Right cardiac atrium (tissue), 5 donors: ENCODE measurements around the gene HOXB1. TPM values are rescaled to one million over a fixed set of nuclear protein-coding genes. Genes with fewer than 3 reads are reported as not detected.
A peak's percentile ranks its signal among the peaks of the same experiment; 100 is the strongest.

ENCODE experiments used
- ATAC-seq, 2 donors: fragments of 200-7000 bp; cut with Tn5 transposase; one replicate each; pipeline versions ENCODE4 v1.8.0 to v1.9.1; 2020; ENCODE audit warnings: moderate library complexity in 2 of 2, mild to moderate bottlenecking in 1 of 2
- DNase-seq, 3 donors: peaks; one replicate each; pipeline ENCODE4 v3.0.0-alpha.2; 2020
- H3K27ac ChIP-seq: one replicate; pipeline ENCODE4 v1.5.1; 2013; ENCODE audit warnings: mild to moderate bottlenecking, low read length, control low read depth, moderate library complexity
- H3K27me3 ChIP-seq: one replicate; pipeline ENCODE4 v1.6.1; 2013; ENCODE audit not compliant: control insufficient read depth, insufficient read depth
- H3K4me1 ChIP-seq: one replicate; pipeline ENCODE4 v1.6.1; 2013; ENCODE audit warnings: low read length; ENCODE audit not compliant: control insufficient read depth, insufficient read depth
- H3K4me3 ChIP-seq: one replicate; pipeline ENCODE4 v1.5.1; 2013; ENCODE audit warnings: low read length, control low read depth
- H3K9me3 ChIP-seq: one replicate; pipeline ENCODE4 v1.6.1; 2013; ENCODE audit warnings: low read length; ENCODE audit not compliant: control insufficient read depth
- WGBS: extraction: QIAGEN DNeasy Blood & Tissue Kit; methylation state at CpG from one replicate; pipeline ENCODE4 v1.1.7; 2013; 5-methylcytosine and 5-hydroxymethylcytosine counted together
- intact Hi-C, 4 donors: fragments of 100-400 bp; cut with DNase I; formaldehyde crosslinking; loops; one replicate each; pipeline versions ENCODE4 v1.11.0 to v1.14.0; 2022 to 2023
- polyA plus RNA-seq: library from polyadenylated mRNA; stranded (reverse); fragments of 200-250 nt; gene quantifications from one replicate; pipeline ENCODE4 v1.2.3, GENCODE V29; 2013
- total RNA-seq, 4 donors: library from RNA; stranded (reverse); fragmentation: NEBNext Ultra II Directional; extraction: Animal tissue kit (Norgen Biotek cat#: 25700); gene quantifications; one replicate each; pipeline ENCODE4 v1.2.1, GENCODE V29; 2021
- donor health status: healthy with polysubstance abuse.
- donor health status: DM: no; HTN: yes; CAD: no.
- donor health status: DM: no; HTN: no; CAD: no.
- donor health status: DM: no; HTN: yes; CAD: no; lungs with severe emphysema.
- donor health status: DM: yes; HTN: yes; CAD: no.

HOXB1 gene
- total and polyA plus RNA-seq, 5 donors = not detected

DNA sequence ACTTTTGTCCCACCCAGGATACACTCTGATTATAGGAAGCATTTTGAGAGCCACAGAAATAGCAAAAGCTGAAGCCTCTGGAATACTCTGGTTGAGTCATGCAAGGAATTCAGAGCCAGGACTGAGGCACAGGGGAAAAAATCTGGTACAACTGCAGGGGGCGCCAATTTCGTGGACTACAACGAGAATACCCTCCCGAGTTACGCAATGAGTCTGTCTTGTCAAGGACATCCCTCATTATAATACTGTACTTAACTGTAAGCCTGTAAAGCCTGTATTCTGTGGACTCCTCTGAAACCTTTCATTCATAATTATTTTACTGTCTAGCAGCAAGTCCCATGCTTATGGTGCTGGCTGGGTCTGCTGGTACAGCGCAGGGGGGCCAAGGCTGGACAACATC lies 7.8 kb downstream of the HOXB1 start:
- 64% methylated on average over 6 of the region's 6 CpGs for WGBS
- H3K27me3 ChIP-seq = no peaks in the 10 kb centered on the region
- intact Hi-C loops = no loop called here
- no peak for ATAC-seq
- no peak overlapping the region for H3K4me3 ChIP-seq
- H3K4me1 ChIP-seq = peaks cover 4% of the 10 kb centered on the region
- DNase-seq = no peak
- no peaks in the 10 kb centered on the region for H3K9me3 ChIP-seq
- H3K27ac ChIP-seq = no peak overlapping the region

DNA sequence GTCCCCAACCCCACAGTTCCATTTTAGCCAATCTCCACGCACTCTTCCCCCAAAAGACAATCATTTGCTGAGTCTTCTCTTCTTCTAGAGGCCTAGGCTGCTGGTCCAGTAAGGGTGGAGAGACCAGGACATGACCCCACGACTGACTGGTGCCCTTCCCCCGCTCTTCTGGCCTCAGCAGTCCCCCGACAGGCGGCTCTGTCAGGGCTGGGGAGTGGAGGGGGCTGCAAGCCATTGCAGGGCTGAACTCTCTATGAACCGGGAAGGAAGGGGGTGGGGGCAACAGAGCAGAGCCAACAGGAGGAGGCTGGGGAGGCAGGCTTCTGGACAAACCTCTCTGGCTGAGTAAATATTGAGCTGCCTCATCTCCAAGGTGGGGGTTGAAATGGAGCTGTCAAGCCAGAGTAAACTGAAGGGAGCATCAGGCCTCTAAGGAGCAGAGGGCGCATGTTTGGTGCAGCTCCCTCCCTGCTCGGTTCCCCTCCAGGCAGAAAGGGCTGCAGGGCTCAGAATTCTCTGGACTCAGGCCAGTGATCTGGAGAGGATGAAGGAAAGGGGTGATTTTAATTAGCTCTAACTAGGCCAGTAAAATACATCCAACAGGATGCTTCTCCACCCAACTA lies 8.7 kb downstream of the HOXB1 start:
- DNase-seq = peak in 1 of 3 donors; percentile 64

DNA sequence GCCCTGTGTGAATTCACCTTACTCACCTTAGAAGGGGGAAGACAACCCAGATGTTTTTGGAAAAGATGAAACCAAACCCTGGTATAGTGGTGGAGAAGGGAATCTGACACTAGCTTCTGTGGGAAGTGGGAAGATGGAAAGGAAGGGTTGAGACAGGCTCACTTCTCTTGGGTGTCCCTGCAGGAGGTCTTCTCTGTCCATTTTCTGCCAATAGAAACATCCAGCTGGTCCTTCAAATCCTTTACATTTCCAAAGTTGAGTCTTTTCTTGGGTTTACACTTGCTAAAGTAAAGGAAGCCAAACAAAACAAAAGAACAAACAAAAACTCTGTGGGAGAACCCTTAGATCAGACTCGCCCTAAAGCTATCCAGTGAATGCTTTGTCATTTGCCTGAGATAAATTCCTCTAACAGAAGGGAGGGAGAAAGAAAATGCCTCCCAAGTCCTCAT lies 10.2 kb downstream of the HOXB1 start:
- H3K27ac ChIP-seq = no peak overlapping the region
- no peaks in the 10 kb centered on the region for H3K27me3 ChIP-seq
- no peak overlapping the region for H3K4me3 ChIP-seq
- no peaks in the 10 kb centered on the region for H3K9me3 ChIP-seq
- intact Hi-C loops = no loop called here
- peaks cover 4% of the 10 kb centered on the region for H3K4me1 ChIP-seq
- DNase-seq = no peak
- ATAC-seq = no peak
- WGBS = 67% methylated on average over 1 of the region's 1 CpG

More for the DNA sequence above, 8.7 kb downstream of the HOXB1 start:
- Histone ChIP-seq H3K27ac (no peak overlapping the region), H3K9me3 (no peaks in the 10 kb centered on the region), H3K4me1 (peaks cover 4% of the 10 kb centered on the region), H3K4me3 (no peak overlapping the region), H3K27me3 (no peaks in the 10 kb centered on the region)
- ATAC-seq = peak in 1 of 2 donors; percentile 31
- WGBS = 25% methylated on average over 8 of the region's 8 CpGs
- intact Hi-C loops = no loop called here

DNA sequence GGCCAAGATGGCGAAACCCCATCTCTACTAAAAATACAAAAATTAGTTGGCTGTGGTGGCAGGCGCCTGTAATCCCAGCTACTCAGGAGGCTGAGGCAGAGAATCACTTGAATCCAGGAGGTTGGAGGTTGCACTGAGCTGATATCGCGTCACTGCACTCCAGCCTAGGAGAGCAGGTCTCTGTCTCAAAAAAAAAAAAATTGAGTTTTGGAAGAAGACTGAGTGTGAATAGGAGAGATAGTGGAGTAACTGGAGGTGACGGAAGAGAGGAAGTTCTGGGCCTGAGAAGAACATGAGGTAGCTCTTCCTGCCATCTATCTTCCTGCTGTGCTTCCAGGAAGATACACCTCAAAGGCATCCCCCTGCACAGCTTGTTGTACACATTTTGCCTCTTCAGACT lies 11.4 kb downstream of the HOXB1 start:
- H3K27ac ChIP-seq = no peak overlapping the region
- no peak overlapping the region for H3K4me3 ChIP-seq
- no peaks in the 10 kb centered on the region for H3K9me3 ChIP-seq
- intact Hi-C loops = no loop called here
- DNase-seq (no peak), ATAC-seq (no peak)
- 77% methylated on average over 5 of the region's 5 CpGs for WGBS
- peaks cover 4% of the 10 kb centered on the region for H3K4me1 ChIP-seq
- H3K27me3 ChIP-seq = no peaks in the 10 kb centered on the region

DNA sequence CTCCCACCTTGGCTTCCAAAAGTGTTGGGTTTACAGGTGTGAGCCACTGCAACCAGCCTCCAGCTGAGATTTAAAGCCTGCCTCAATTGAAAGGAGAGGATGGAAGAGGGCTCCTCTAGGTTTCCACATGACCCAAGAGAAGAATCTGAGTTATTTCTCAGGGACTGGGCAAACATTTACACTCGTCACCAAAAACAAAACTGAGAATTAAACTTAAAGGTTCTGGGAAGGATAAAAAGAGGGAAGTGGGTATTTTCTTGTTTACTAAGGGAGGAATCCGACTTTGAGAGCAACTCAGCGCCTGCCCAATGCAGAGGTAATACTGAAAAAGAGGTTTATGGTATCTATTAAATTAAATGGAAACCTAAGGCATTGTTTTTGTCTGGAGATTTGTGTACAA lies 13.3 kb downstream of the HOXB1 start:
- no peak for ATAC-seq
- Histone ChIP-seq H3K27ac (no peak overlapping the region), H3K4me1 (peaks cover 4% of the 10 kb centered on the region), H3K27me3 (no peaks in the 10 kb centered on the region), H3K4me3 (no peak overlapping the region), H3K9me3 (no peaks in the 10 kb centered on the region)
- intact Hi-C loops = no loop called here
- WGBS = 42% methylated on average over 3 of the region's 3 CpGs
- no peak for DNase-seq

DNA sequence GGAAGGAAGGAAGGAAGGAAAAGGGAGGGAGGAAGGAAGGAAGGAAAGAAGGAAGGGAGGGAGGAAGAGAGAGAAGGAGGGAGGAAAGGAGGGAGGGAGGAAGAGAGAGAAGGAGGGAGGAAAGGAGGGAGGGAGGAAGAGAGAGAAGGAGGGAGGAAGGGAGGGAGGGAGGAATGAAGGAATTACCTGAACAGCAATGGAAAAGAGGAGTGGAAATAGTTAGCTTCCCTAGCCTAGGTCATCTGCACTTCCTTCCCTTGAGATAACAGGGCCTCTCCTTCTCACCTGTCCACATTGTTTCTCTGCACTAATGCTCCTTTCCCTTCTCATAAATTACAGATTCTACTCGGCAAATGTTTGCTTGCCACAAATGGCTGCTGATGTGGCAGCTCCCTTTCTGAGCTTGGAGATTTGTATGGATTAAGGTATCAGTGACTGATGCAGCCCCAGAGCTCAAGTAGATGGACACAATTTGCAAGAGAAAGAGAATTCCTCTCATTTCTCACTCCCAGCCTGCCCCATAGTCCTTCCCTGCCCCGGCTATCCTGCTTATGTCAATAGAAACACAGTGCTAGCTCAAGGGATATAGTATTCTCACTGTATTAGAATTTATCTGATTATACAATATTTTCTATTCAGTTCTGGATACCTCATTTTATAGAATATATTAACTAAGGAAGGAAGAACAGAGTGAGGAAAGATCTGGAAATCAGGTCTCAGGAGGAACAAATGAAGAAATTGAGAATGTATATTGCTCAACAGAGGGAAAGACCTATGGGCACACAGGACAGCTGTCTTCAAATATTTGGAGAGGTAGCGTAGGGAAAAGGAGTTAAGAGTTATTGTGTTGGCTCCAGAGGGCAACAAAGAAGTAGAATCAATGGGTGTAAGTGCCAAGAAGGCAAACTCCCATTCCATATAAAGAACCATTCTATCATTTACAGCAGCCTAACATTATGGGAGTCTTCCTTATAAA lies 14.6 kb downstream of the HOXB1 start:
- Histone ChIP-seq H3K4me1 (no peaks in the 10 kb centered on the region), H3K9me3 (no peaks in the 10 kb centered on the region), H3K27ac (no peak overlapping the region), H3K4me3 (no peak overlapping the region), H3K27me3 (peaks cover 2% of the 10 kb centered on the region)
- no peak for ATAC-seq
- DNase-seq = no peak
- 76% methylated on average over 3 of the region's 3 CpGs for WGBS
- intact Hi-C loops = no loop called here

DNA sequence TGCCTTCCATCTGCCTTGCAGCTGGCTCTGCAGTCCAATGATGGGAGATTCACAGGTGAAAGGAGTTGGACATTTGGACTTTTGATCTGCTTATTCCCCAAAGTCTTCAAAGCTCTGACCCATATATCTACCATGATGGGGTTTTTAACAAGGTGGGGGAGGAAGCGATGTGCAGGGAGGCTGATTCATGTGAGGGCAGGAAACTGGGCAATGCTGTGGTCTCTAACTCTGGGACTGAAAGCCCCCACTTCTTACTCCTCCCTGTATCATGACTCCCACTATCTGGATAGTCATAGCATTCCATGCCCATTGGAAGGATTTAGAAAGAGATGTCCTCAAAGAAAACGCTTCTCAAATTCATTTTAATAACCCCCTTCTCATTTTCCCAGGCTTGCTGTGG lies 16.3 kb downstream of the HOXB1 start:
- intact Hi-C loops = no loop called here
- Histone ChIP-seq H3K4me3 (no peak overlapping the region), H3K27ac (no peak overlapping the region), H3K9me3 (no peaks in the 10 kb centered on the region), H3K27me3 (peaks cover 2% of the 10 kb centered on the region), H3K4me1 (no peaks in the 10 kb centered on the region)
- no peak for DNase-seq
- no peak for ATAC-seq
- WGBS = 76% methylated on average over 2 of the region's 2 CpGs

DNA sequence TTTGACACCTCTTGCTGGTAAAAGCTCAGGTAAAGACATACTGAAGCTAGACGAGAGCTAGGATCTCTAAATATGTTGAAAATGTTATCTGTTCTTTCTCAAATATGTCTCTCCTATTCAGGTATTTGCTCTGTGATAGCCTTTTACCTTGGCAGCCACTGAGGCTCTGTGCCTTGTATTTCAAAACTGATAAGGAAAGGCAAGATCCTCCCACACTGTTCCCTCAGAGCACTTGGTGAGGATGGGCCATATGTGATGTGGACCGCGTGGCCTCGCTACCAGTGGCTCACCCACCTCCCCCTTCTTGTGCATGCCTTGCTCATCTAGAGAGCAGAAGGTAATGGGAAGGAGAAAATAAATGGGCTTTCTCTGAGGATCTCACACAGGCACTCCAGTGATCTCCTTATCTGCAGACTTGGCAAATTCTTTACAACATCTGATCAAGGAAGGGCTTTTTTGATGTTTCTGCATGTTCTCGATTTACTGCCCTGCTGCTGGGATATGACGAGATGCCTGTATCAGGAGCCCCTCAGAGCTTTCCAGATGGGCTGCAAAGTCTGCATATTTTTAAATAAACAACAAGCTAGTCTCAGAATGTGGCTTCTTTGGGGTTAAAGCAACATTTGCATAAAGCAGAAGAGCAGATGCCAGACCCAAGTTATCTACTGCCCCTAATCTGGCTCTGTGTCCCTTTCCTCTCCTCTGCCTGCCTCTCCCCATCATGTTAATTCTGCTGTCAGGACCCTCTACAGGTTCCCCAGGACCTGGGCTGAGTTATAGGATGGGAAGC lies 16.9 kb downstream of the HOXB1 start:
- Histone ChIP-seq H3K27ac (no peak overlapping the region), H3K4me1 (no peaks in the 10 kb centered on the region), H3K4me3 (no peak overlapping the region), H3K9me3 (no peaks in the 10 kb centered on the region), H3K27me3 (peaks cover 2% of the 10 kb centered on the region)
- intact Hi-C loops = no loop called here
- DNase-seq = no peak
- WGBS = 52% methylated on average over 6 of the region's 6 CpGs
- no peak for ATAC-seq

DNA sequence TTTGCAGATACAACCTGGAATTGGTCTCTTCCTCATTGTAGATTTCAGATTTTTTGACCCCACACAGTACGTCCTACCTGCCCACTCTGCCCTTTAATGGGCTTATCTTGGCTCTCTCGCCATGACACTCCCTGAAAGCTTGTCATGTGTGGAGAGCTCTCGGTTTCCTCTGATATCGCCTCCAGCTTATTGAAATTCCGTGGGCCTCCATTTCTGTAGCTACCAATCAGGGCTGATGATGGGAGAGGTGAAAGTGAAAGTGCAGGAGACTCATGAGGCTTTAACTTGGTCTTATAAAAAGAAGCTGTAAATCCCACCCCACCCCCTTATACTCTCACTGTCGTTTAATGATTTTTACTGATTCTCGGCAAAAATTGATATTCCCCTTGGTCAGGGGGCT lies 17.7 kb downstream of the HOXB1 start:
- WGBS = 32% methylated on average over 7 of the region's 7 CpGs
- ATAC-seq (no peak), DNase-seq (no peak)
- no peak overlapping the region for H3K27ac ChIP-seq
- H3K4me1 ChIP-seq = no peaks in the 10 kb centered on the region
- intact Hi-C loops = no loop called here
- no peaks in the 10 kb centered on the region for H3K9me3 ChIP-seq
- H3K4me3 ChIP-seq = no peak overlapping the region
- H3K27me3 ChIP-seq = peaks cover 2% of the 10 kb centered on the region

DNA sequence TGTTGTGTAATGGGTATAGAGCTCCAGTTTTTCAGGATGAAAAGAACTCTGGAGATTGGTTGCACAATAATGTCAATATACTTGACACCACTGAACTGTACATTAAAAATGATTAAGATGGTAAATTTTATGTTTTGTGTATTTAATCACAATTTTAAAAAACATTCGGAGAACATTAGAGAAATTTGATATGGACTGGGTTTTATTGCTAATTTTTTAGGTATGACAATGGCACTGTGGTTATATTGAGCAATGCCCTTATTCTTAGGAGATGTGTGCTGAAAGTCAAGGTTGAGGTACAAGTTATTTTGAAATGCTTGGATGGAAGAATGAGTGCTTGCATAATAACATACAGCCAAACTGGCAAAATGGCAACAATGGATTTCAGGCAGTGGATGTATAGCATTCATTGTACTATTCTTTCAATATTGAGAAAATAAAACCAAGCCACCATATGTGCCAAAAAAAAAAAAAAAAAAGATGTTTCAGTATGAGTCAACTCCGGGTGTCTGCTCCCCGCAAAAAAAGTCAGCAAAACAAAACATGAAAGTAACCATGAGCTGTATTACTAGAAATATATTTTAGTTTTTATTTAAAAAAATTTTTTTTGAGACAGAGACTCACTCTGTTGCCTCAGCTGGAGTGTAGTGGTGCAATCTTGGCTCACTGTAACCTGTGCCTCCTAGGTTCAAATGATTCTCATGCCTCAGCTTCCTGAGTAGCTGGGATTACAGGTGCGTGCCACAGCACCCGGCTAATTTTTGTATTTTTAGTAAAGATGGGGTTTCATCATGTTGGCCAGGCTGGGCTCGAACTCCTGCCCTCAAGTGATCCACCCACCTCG lies 19.8 kb downstream of the HOXB1 start:
- no peak overlapping the region for H3K4me3 ChIP-seq
- DNase-seq (no peak), ATAC-seq (no peak)
- intact Hi-C loops = no loop called here
- no peaks in the 10 kb centered on the region for H3K4me1 ChIP-seq
- WGBS = 88% methylated on average over 7 of the region's 7 CpGs
- no peak overlapping the region for H3K27ac ChIP-seq
- peaks cover 2% of the 10 kb centered on the region for H3K27me3 ChIP-seq
- H3K9me3 ChIP-seq = no peaks in the 10 kb centered on the region
